Measurements from ENCODE around the gene MARCHF9. TPM values are rescaled to one million over a fixed set of nuclear protein-coding genes. Genes with fewer than 3 reads are reported as not detected.
A peak's percentile ranks its signal among the peaks of the same experiment; 100 is the strongest.
"Not testable (repeated sequence)": the region's sequence is repeated elsewhere in the genome, so short reads cannot be mapped to it uniquely, and the experiment has no call there.

Gene MARCHF9
- 1 to 10 TPM in 4 of 6 experiments, under 1 TPM in 2; 0.94 to 3.2 (median 1.2) TPM for total RNA-seq (2021; fragmentation: NEBNext Ultra II Directional; extraction: Animal tissue kit (Norgen Biotek cat#: 25700))
- long read RNA-seq, partial matches to known transcripts: 1 of 2 reads
- long read RNA-seq, other reads (novel, unspliced or antisense): 1 of 2 reads

- Mint-ChIP-seq H3K27ac (no peak within 1 kb of the TSS), H3K4me1 (ENCODE audit: low read depth) (peaks cover 37% of the 10 kb centered on the region), H3K27me3 (ENCODE audit: insufficient read depth) (peaks cover 34% of the 10 kb centered on the region)
These were observed at the start of gene MARCHF9 for GRCh38 chr12:57754411-57755193. MARCHF9 (plus strand) TSS chr12:57755103; CDS start chr12:57755529, 426 bp downstream.

DNA sequence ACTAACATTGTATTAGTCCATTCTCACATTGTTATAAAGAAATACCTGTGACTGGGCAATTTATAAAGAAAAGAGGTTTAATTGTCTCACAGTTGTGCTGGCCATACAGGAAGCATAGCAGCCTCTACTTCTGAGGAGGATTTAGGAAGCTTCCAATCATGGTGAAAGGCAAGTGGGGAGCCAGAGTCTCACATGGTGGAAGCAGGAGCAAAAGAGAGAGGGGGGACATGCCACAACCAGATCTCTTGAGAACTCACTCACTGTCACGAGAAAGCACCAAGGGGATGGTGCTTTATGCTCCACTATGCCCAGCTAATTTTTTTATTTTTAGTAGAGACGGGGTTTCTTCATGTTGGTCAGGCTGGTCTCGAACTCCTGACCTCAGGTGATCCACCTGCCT lies 47.7 kb upstream of the MARCHF9 start:
- H3K4me3 Mint-ChIP-seq: no peak overlapping the region
- DNase-seq: no peak
- H3K4me1 Mint-ChIP-seq (ENCODE audit: low read depth): no peaks in the 10 kb centered on the region
- no peaks in the 10 kb centered on the region for H3K9me3 Mint-ChIP-seq
- H3K36me3 Mint-ChIP-seq (ENCODE audit: low read depth): peaks cover 34% of the 10 kb centered on the region
- H3K27me3 Mint-ChIP-seq (ENCODE audit: insufficient read depth): no peaks in the 10 kb centered on the region; the same call in 1 of the 2 replicates
- TF ChIP-seq CTCF (IDR thresholded peaks at IDR 0.05): no peak
- no peak overlapping the region for H3K27ac Mint-ChIP-seq

More at GRCh38 chr12:57754411-57755193, at the start of gene MARCHF9:
- peaks cover 21% of the 10 kb centered on the region for H3K36me3 Mint-ChIP-seq (ENCODE audit: low read depth)
- H3K9me3 Mint-ChIP-seq: no peaks in the 10 kb centered on the region
- no peak for DNase-seq
- TF ChIP-seq CTCF (IDR thresholded peaks at IDR 0.05): no peak
- peak within 1 kb of the TSS; percentile 83 for H3K4me3 Mint-ChIP-seq

- H3K9me3 Mint-ChIP-seq: no peaks in the 10 kb centered on the region
- no peaks in the 10 kb centered on the region for H3K4me1 Mint-ChIP-seq (ENCODE audit: low read depth)
- no peaks in the 10 kb centered on the region; the same call in 1 of the 2 replicates for H3K27me3 Mint-ChIP-seq (ENCODE audit: insufficient read depth)
- no peak overlapping the region for H3K27ac Mint-ChIP-seq
- no peak for DNase-seq
- peaks cover 23% of the 10 kb centered on the region for H3K36me3 Mint-ChIP-seq (ENCODE audit: low read depth)
- no peak overlapping the region for H3K4me3 Mint-ChIP-seq
- TF ChIP-seq CTCF (IDR thresholded peaks at IDR 0.05): no peak
These were observed 46.6 kb upstream of the MARCHF9 start for GRCh38 chr12:57708296-57708695.

DNA sequence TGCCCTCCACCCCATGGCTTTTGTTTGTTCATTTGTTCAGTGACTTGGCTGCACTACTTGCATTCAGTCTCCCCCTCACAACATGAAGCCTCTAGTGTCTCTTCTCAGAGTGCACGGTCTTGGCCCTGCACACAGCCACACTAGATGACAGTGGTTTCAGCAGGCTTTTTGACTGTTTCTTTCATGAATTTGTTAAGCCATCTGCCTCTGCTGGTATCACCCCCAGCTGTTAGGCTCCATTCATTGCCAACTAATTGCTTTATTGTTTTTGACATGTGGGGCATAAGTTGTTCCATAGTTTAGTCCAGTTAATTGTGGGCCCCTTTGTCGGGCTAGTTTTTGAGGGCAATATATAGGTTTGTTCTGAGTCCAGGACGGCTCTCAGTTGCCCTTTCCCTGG lies 42.2 kb upstream of the MARCHF9 start:
- Mint-ChIP-seq H3K9me3 (no peaks in the 10 kb centered on the region), H3K4me3 (no peak overlapping the region), H3K27ac (no peak overlapping the region), H3K4me1 (ENCODE audit: low read depth) (no peaks in the 10 kb centered on the region), H3K27me3 (ENCODE audit: insufficient read depth) (no peaks in the 10 kb centered on the region; the same call in 1 of the 2 replicates), H3K36me3 (ENCODE audit: low read depth) (peaks cover 16% of the 10 kb centered on the region)
- TF ChIP-seq CTCF (IDR thresholded peaks at IDR 0.05): no peak
- DNase-seq: no peak

DNA sequence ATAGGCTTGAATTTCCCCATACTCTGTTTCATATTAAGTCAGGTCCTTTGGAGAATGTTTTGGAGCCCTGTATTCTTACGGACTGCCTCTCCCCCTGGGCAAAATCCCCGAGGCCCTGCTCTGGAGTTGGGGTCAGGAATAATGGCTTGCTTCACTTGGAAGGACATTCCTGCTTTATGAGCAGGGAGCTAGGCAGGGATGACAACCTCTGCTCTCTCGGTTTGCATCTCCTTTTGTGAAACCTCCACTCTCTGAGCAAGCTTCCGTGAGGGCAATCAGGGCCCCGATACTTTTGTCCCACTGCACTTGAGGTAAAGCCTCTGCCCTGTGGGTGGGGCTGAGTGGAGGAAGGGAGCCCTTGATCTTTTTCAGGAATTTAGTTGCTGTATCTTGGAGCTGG lies 41.7 kb upstream of the MARCHF9 start:
- TF ChIP-seq CTCF (IDR thresholded peaks at IDR 0.05): no peak
- H3K27me3 Mint-ChIP-seq (ENCODE audit: insufficient read depth): no peaks in the 10 kb centered on the region; the same call in 1 of the 2 replicates
- DNase-seq: no peak
- H3K36me3 Mint-ChIP-seq (ENCODE audit: low read depth): peaks cover 21% of the 10 kb centered on the region
- H3K9me3 Mint-ChIP-seq: no peaks in the 10 kb centered on the region
- H3K27ac Mint-ChIP-seq: no peak overlapping the region
- no peak overlapping the region for H3K4me3 Mint-ChIP-seq
- H3K4me1 Mint-ChIP-seq (ENCODE audit: low read depth): no peaks in the 10 kb centered on the region

DNA sequence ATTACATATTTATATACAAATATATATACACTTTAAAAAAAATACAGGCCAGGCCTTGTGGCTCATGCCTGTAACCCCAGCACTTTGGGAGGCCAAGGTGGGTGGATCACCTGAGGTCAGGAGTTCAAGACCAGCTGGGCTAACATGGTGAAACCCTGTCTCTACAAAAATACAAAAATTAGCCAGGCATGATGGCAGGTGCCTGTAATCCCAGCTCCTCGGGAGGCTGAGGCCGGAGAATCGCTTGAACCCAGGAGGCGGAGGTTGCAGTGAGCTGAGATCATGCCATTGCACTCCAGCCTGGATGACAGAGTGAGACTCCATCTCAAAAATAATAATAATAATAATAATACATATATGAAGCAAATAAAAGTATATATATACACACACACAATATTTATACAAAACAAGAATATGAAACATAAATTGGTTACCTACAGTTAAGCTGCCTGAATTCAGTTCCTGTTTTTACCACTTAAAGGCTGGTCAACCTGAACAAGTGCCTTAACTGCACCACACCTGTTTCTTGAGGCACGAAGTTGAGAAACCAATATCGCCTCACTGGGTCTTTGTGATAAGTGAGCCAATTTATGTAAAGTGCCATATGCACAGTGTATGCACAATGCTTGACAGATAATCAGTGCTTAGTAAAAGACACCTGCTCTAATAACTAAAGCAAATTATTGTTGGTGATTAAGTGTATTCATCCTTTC lies 39.7 kb upstream of the MARCHF9 start:
- not testable (repeated sequence) for H3K9me3 Mint-ChIP-seq; H3K4me1 Mint-ChIP-seq (ENCODE audit: low read depth); H3K27me3 Mint-ChIP-seq (ENCODE audit: insufficient read depth); H3K4me3 Mint-ChIP-seq; DNase-seq; H3K27ac Mint-ChIP-seq
- H3K36me3 Mint-ChIP-seq (ENCODE audit: low read depth): peaks cover 31% of the 10 kb centered on the region
